Keratinocyte (primary cell): ENCODE measurements around the gene FOXN1.

Source experiments
- EZH2 ChIP-seq: IDR thresholded peaks from one replicate; pipeline ENCODE4 v1.6.1; 2012; ENCODE audit warnings: inconsistent platforms, mild to moderate bottlenecking, low read length, moderate library complexity
- TF ChIP-seq, protein P1 (sequence below), 3 experiments: IDR thresholded peaks in 1 of 3; conservative IDR thresholded peaks in 1 of 3; optimal IDR thresholded peaks in 1 of 3; 2 replicates in 2 of 3; 3 replicates in 1 of 3; pipeline versions ENCODE3 to v1.5.1; 2011; ENCODE audit warnings: low read length in 3 of 3, mild to moderate bottlenecking in 3 of 3, moderate library complexity in 2 of 3, control low read depth in 1 of 3, inconsistent platforms in 1 of 3; ENCODE audit not compliant: insufficient read depth in 2 of 3; ENCODE audit errors: extremely low read depth in 1 of 3

DNA sequence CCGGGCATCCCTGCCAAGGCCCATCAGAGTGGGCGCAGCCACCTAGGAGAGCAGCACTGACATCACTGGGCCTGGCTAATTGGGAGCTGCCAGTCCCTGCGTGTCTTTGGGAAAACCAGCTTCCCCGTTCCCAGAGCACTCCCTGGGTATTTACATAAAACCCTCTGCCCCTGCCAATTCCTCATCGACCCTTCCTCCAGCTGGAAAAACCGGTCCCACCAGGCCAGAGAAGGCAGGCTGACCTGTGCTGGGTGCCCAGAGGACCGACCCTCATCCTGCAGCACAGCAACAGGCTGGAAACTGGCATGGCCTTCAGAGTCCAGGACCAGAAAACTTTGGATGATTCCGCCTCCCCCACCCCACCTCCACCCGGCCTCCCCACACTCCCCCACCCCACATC, 8.2 kb upstream of the FOXN1 start:
- TF ChIP-seq, protein P1, sequence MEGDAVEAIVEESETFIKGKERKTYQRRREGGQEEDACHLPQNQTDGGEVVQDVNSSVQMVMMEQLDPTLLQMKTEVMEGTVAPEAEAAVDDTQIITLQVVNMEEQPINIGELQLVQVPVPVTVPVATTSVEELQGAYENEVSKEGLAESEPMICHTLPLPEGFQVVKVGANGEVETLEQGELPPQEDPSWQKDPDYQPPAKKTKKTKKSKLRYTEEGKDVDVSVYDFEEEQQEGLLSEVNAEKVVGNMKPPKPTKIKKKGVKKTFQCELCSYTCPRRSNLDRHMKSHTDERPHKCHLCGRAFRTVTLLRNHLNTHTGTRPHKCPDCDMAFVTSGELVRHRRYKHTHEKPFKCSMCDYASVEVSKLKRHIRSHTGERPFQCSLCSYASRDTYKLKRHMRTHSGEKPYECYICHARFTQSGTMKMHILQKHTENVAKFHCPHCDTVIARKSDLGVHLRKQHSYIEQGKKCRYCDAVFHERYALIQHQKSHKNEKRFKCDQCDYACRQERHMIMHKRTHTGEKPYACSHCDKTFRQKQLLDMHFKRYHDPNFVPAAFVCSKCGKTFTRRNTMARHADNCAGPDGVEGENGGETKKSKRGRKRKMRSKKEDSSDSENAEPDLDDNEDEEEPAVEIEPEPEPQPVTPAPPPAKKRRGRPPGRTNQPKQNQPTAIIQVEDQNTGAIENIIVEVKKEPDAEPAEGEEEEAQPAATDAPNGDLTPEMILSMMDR (optimal IDR thresholded peaks at IDR 0.05 in 1 of 3, IDR thresholded peaks at IDR 0.05 in 1 of 3, conservative IDR thresholded peaks at IDR 0.05 in 1 of 3; ENCODE audit: extremely low read depth in 1 of 3, insufficient read depth in 2 of 3, low read length in 3 of 3) = no peak
- no peak for TF ChIP-seq EZH2
